ENCODE results near the gene TDRD10. TPM values are rescaled to one million over a fixed set of nuclear protein-coding genes. Genes with fewer than 3 reads are reported as not detected.

TDRD10 gene
- total and polyA plus RNA-seq, 2 experiments from 2014 or later: 0.29 TPM; not detected in 1

DNA sequence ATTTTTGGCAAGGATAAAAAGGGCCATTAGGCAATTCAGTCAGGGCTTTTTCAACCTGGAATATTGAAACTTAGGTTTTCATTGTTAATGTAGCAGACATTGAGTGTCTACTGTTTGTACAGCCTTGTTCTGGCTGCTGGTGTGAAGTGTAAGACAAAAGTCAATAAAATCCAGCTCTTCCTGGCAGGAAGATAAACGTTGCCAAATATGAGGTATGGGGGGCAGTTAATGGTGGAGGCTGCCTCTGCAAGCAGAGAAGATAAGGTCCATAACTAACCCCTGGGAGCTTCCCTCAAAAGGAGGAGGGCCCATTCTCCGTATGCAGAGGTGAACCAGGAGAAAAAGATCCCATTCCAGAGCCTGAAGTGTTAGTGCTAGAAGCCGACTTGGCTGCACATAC is 19.7 kb downstream of the TDRD10 start:
- Histone ChIP-seq H3K79me2 (replicated peaks; ENCODE audit: insufficient read depth) (no peaks in the 10 kb centered on the region), H3K27me3 (ENCODE audit: insufficient read depth) (no peaks in the 10 kb centered on the region), H3K9me2 (ENCODE audit: insufficient read depth) (no peaks in the 10 kb centered on the region), H3K36me3 (ENCODE audit: insufficient read depth) (no peaks in the 10 kb centered on the region), H3F3A (replicated peaks; ENCODE audit: low read depth) (no peaks in the 10 kb centered on the region), H3K27ac (ENCODE audit: low read depth) (no peak overlapping the region), H3K4me2 (no peak overlapping the region), H3K4me1 (ENCODE audit: insufficient read depth) (no peaks in the 10 kb centered on the region), H2AFZ (no peak overlapping the region), H4K20me1 (replicated peaks; ENCODE audit: insufficient read depth) (no peaks in the 10 kb centered on the region), H3K4me3 (no peak overlapping the region)
- no peak overlapping the region for H3K4me3 Mint-ChIP-seq
- no peak for TF ChIP-seq CREB1 (CRISPR knock-in tag; IDR thresholded peaks at IDR 0.05; ENCODE audit: low read depth)
- TF ChIP-seq STAT1 (IDR thresholded peaks at IDR 0.05; ENCODE audit: unreplicated experiment): no peak
- no peak for TF ChIP-seq NANOG (IDR thresholded peaks at IDR 0.05; ENCODE audit: borderline replicate concordance)
- no peak for TF ChIP-seq ZNF331 (CRISPR knock-in tag; IDR thresholded peaks at IDR 0.05; ENCODE audit: low read depth)
- no peak for TF ChIP-seq JUNB (IDR thresholded peaks at IDR 0.05; ENCODE audit: unreplicated experiment)
- TF ChIP-seq, protein P1, sequence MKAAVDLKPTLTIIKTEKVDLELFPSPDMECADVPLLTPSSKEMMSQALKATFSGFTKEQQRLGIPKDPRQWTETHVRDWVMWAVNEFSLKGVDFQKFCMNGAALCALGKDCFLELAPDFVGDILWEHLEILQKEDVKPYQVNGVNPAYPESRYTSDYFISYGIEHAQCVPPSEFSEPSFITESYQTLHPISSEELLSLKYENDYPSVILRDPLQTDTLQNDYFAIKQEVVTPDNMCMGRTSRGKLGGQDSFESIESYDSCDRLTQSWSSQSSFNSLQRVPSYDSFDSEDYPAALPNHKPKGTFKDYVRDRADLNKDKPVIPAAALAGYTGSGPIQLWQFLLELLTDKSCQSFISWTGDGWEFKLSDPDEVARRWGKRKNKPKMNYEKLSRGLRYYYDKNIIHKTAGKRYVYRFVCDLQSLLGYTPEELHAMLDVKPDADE (IDR thresholded peaks at IDR 0.05): no peak
- no peaks in the 10 kb centered on the region for H3K36me3 Mint-ChIP-seq (ENCODE audit: low read depth)
- peaks cover 1% of the 10 kb centered on the region for H3K27me3 Mint-ChIP-seq (ENCODE audit: insufficient read depth, low read depth, poor library complexity)
- no peaks in the 10 kb centered on the region for H3K4me1 Mint-ChIP-seq
- DNase-seq (ENCODE audit: low spot score): no peak
- H3K27ac Mint-ChIP-seq: no peak overlapping the region
- H3K9me3 Mint-ChIP-seq: no peaks in the 10 kb centered on the region
- ATAC-seq: no peak

DNA sequence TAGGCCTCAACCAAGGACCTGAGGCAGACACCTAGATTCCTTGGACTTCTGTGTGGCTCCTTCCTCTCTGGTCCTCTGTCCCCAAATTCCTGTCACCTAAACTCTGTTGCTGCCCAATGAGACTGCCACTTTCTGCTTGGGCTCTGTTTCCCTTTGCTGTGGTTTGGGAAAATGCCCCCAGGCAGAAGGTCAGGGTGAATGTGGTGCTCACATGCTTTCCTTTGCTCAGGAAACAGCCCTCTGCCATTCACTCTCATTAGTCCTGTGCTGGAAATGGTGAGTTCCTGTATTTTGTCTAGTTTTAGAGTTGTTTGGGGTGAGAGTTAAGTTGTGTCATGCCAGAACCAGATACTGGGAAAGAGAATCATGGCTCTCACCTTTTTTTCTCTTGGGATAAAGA is 22.9 kb downstream of the TDRD10 start:
- no peaks in the 10 kb centered on the region for H3K36me3 Mint-ChIP-seq (ENCODE audit: low read depth)
- Histone ChIP-seq H3K27me3 (ENCODE audit: insufficient read depth) (no peaks in the 10 kb centered on the region), H3K36me3 (ENCODE audit: insufficient read depth) (no peaks in the 10 kb centered on the region), H3K79me2 (replicated peaks; ENCODE audit: insufficient read depth) (no peaks in the 10 kb centered on the region), H3K9me2 (ENCODE audit: insufficient read depth) (no peaks in the 10 kb centered on the region), H3K27ac (ENCODE audit: low read depth) (no peak overlapping the region), H3K4me3 (no peak overlapping the region), H3F3A (replicated peaks; ENCODE audit: low read depth) (no peaks in the 10 kb centered on the region), H2AFZ (no peak overlapping the region), H4K20me1 (replicated peaks; ENCODE audit: insufficient read depth) (no peaks in the 10 kb centered on the region), H3K4me1 (ENCODE audit: insufficient read depth) (no peaks in the 10 kb centered on the region), H3K4me2 (no peak overlapping the region)
- no peaks in the 10 kb centered on the region for H3K27me3 Mint-ChIP-seq (ENCODE audit: insufficient read depth, low read depth, poor library complexity)
- no peak overlapping the region for H3K27ac Mint-ChIP-seq
- H3K4me1 Mint-ChIP-seq: no peaks in the 10 kb centered on the region
- TF ChIP-seq, protein P2, sequence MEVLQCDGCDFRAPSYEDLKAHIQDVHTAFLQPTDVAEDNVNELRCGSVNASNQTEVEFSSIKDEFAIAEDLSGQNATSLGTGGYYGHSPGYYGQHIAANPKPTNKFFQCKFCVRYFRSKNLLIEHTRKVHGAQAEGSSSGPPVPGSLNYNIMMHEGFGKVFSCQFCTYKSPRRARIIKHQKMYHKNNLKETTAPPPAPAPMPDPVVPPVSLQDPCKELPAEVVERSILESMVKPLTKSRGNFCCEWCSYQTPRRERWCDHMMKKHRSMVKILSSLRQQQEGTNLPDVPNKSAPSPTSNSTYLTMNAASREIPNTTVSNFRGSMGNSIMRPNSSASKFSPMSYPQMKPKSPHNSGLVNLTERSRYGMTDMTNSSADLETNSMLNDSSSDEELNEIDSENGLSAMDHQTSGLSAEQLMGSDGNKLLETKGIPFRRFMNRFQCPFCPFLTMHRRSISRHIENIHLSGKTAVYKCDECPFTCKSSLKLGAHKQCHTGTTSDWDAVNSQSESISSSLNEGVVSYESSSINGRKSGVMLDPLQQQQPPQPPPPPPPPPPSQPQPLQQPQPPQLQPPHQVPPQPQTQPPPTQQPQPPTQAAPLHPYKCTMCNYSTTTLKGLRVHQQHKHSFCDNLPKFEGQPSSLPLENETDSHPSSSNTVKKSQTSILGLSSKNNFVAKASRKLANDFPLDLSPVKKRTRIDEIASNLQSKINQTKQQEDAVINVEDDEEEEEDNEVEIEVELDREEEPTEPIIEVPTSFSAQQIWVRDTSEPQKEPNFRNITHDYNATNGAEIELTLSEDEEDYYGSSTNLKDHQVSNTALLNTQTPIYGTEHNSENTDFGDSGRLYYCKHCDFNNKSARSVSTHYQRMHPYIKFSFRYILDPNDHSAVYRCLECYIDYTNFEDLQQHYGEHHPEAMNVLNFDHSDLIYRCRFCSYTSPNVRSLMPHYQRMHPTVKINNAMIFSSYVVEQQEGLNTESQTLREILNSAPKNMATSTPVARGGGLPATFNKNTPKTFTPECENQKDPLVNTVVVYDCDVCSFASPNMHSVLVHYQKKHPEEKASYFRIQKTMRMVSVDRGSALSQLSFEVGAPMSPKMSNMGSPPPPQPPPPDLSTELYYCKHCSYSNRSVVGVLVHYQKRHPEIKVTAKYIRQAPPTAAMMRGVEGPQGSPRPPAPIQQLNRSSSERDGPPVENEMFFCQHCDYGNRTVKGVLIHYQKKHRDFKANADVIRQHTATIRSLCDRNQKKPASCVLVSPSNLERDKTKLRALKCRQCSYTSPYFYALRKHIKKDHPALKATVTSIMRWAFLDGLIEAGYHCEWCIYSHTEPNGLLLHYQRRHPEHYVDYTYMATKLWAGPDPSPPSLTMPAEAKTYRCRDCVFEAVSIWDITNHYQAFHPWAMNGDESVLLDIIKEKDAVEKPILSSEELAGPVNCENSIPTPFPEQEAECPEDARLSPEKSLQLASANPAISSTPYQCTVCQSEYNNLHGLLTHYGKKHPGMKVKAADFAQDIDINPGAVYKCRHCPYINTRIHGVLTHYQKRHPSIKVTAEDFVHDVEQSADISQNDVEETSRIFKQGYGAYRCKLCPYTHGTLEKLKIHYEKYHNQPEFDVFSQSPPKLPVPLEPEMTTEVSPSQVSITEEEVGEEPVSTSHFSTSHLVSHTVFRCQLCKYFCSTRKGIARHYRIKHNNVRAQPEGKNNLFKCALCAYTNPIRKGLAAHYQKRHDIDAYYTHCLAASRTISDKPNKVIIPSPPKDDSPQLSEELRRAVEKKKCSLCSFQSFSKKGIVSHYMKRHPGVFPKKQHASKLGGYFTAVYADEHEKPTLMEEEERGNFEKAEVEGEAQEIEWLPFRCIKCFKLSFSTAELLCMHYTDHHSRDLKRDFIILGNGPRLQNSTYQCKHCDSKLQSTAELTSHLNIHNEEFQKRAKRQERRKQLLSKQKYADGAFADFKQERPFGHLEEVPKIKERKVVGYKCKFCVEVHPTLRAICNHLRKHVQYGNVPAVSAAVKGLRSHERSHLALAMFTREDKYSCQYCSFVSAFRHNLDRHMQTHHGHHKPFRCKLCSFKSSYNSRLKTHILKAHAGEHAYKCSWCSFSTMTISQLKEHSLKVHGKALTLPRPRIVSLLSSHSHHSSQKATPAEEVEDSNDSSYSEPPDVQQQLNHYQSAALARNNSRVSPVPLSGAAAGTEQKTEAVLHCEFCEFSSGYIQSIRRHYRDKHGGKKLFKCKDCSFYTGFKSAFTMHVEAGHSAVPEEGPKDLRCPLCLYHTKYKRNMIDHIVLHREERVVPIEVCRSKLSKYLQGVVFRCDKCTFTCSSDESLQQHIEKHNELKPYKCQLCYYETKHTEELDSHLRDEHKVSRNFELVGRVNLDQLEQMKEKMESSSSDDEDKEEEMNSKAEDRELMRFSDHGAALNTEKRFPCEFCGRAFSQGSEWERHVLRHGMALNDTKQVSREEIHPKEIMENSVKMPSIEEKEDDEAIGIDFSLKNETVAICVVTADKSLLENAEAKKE (CRISPR knock-in tag; IDR thresholded peaks at IDR 0.05): no peak
- no peak for TF ChIP-seq JUNB (IDR thresholded peaks at IDR 0.05; ENCODE audit: unreplicated experiment)
- TF ChIP-seq ZNF331 (CRISPR knock-in tag; IDR thresholded peaks at IDR 0.05; ENCODE audit: low read depth): no peak
- TF ChIP-seq EZH2 (IDR thresholded peaks at IDR 0.05; ENCODE audit: low read depth, unreplicated experiment): no peak
- TF ChIP-seq STAT1 (IDR thresholded peaks at IDR 0.05; ENCODE audit: unreplicated experiment): no peak
- TF ChIP-seq EZH2phosphoT487 (IDR thresholded peaks at IDR 0.05; ENCODE audit: unreplicated experiment): no peak
- no peaks in the 10 kb centered on the region; the same call in 2 of the 3 replicates for H3K9me3 Mint-ChIP-seq
- ATAC-seq: no peak
- H3K4me3 Mint-ChIP-seq: no peak overlapping the region
- no peak for DNase-seq (ENCODE audit: low spot score)

Data from GM23338 (cell line).